Measurements from ENCODE around the gene DDX31.

DDX31 gene

GRCh38 chr9:132632413-132633129 lies 37.2 kb downstream of the DDX31 start:
- no peak for DNase-seq (ENCODE audit: low read depth)

- DNase-seq (ENCODE audit: low read depth): no peak
These were observed 38.1 kb downstream of the DDX31 start for GRCh38 chr9:132631685-132632084.

- no peak for DNase-seq (ENCODE audit: low read depth)
These were observed 38.5 kb downstream of the DDX31 start for GRCh38 chr9:132631280-132631679.

GRCh38 chr9:132630811-132631210 lies 39.0 kb downstream of the DDX31 start:
- DNase-seq (ENCODE audit: low read depth): no peak

GRCh38 chr9:132630116-132630515 lies 39.7 kb downstream of the DDX31 start:
- no peak for DNase-seq (ENCODE audit: low read depth)

- no peak for DNase-seq (ENCODE audit: low read depth)
These were observed 41.0 kb downstream of the DDX31 start for GRCh38 chr9:132628746-132629145.

GRCh38 chr9:132627594-132627993 lies 42.2 kb downstream of the DDX31 start:
- no peak for DNase-seq (ENCODE audit: low read depth)

- DNase-seq (ENCODE audit: low read depth): no peak
These were observed 42.7 kb downstream of the DDX31 start for GRCh38 chr9:132627106-132627505.

- DNase-seq (ENCODE audit: low read depth): no peak
These were observed 43.5 kb downstream of the DDX31 start for GRCh38 chr9:132626285-132626684.

GRCh38 chr9:132622159-132622558 lies 47.6 kb downstream of the DDX31 start:
- no peak for DNase-seq (ENCODE audit: low read depth)

GRCh38 chr9:132616725-132617124 lies 53.1 kb downstream of the DDX31 start:
- no peak for DNase-seq (ENCODE audit: low read depth)

GRCh38 chr9:132615774-132616173 lies 54.0 kb downstream of the DDX31 start:
- no peak for DNase-seq (ENCODE audit: low read depth)

GRCh38 chr9:132614324-132614723 lies 55.5 kb downstream of the DDX31 start:
- DNase-seq (ENCODE audit: low read depth): no peak

- no peak for DNase-seq (ENCODE audit: low read depth)
These were observed 59.1 kb downstream of the DDX31 start for GRCh38 chr9:132610661-132611060.

GRCh38 chr9:132609829-132610228 lies 60.0 kb downstream of the DDX31 start:
- no peak for DNase-seq (ENCODE audit: low read depth)

- no peak for DNase-seq (ENCODE audit: low read depth)
These were observed 60.6 kb downstream of the DDX31 start for GRCh38 chr9:132609184-132609583.

- DNase-seq (ENCODE audit: low read depth): no peak
These were observed 63.7 kb downstream of the DDX31 start for GRCh38 chr9:132606066-132606465.

- no peak for DNase-seq (ENCODE audit: low read depth)
These were observed 64.4 kb downstream of the DDX31 start for GRCh38 chr9:132605387-132605786.

GRCh38 chr9:132602207-132602606 lies 67.6 kb downstream of the DDX31 start:
- DNase-seq (ENCODE audit: low read depth): no peak

GRCh38 chr9:132600326-132600984 lies 69.3 kb downstream of the DDX31 start:
- DNase-seq (ENCODE audit: low read depth): no peak

GRCh38 chr9:132597073-132597775 lies 72.6 kb downstream of the DDX31 start:
- DNase-seq (ENCODE audit: low read depth): no peak

GRCh38 chr9:132596200-132596599 lies 73.6 kb downstream of the DDX31 start:
- no peak for DNase-seq (ENCODE audit: low read depth)

GRCh38 chr9:132595319-132595718 lies 74.5 kb downstream of the DDX31 start:
- DNase-seq (ENCODE audit: low read depth): no peak

Measured in stimulated activated CD4-positive, alpha-beta T cell treated with anti-CD3 and anti-CD28 coated beads, Interleukin-2, amount 100 ng/mL, for 4 hours (primary cell).